ENCODE measurements around the gene MELTF.

- peak in 1 of 2 experiments; percentile 53; a peak in 1 of 5 replicates for TF ChIP-seq EP300 (IDR thresholded peaks at IDR 0.05)
- no peak for TF ChIP-seq CTCF (IDR thresholded peaks at IDR 0.05)
- TF ChIP-seq SMC3 (IDR thresholded peaks at IDR 0.05) = no peak
- TF ChIP-seq, protein P1, sequence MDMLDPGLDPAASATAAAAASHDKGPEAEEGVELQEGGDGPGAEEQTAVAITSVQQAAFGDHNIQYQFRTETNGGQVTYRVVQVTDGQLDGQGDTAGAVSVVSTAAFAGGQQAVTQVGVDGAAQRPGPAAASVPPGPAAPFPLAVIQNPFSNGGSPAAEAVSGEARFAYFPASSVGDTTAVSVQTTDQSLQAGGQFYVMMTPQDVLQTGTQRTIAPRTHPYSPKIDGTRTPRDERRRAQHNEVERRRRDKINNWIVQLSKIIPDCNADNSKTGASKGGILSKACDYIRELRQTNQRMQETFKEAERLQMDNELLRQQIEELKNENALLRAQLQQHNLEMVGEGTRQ (IDR thresholded peaks at IDR 0.05) = peak; percentile 89
- TF ChIP-seq HDAC2 (IDR thresholded peaks at IDR 0.05) = no peak
- no peak for TF ChIP-seq POLR2A (IDR thresholded peaks at IDR 0.05; ENCODE audit: low read length)
- TF ChIP-seq KDM1A (IDR thresholded peaks at IDR 0.05; ENCODE audit: low read depth) = no peak
- TF ChIP-seq MAX (IDR thresholded peaks at IDR 0.05) = peak; percentile 99
- 0 out of 3 replicates have a peak, but pooled peaks have one; percentile 30 for TF ChIP-seq BCL3 (IDR thresholded peaks at IDR 0.05)
These were observed 2.0 kb upstream of the MELTF start for GRCh38 chr3:197031315-197032285.

Data from A549 (cell line).